Cardiac muscle cell (in vitro differentiated cells and primary cell): Measurements from ENCODE around the gene ZFPM1. TPM values are rescaled to one million over a fixed set of nuclear protein-coding genes. Genes with fewer than 3 reads are reported as not detected.

Source experiments
- DNase-seq, 2 donors: peaks; one replicate each; pipeline versions ENCODE4 v3.0.0 to v3.0.0-alpha.2; 2010 to 2017; ENCODE audit warnings: low read depth in 1 of 2, low spot score in 1 of 2
- H3K27ac ChIP-seq: fragments of 200-600 bp; sonication (generic); 2 replicates; pipeline ENCODE4 v1.5.1; 2016
- H3K27me3 ChIP-seq: fragments of 200-600 bp; sonication (generic); 2 replicates; pipeline ENCODE4 v1.6.0; 2016; ENCODE audit warnings: control low read depth
- H3K36me3 ChIP-seq: fragments of 200-600 bp; sonication (generic); 2 replicates; pipeline ENCODE4 v1.5.1; 2016; ENCODE audit warnings: control low read depth
- H3K4me1 ChIP-seq: fragments of 200-600 bp; sonication (generic); 2 replicates; pipeline ENCODE4 v1.8.1; 2017; ENCODE audit warnings: low read depth, mild to moderate bottlenecking, mixed run types
- H3K4me3 ChIP-seq: fragments of 200-600 bp; sonication (generic); 2 replicates; pipeline ENCODE4 v1.5.1; 2016; ENCODE audit warnings: mild to moderate bottlenecking
- H3K9me3 ChIP-seq: fragments of 200-600 bp; sonication (generic); 2 replicates; pipeline ENCODE4 v1.5.1; 2017; ENCODE audit warnings: low read depth, mild to moderate bottlenecking, control low read depth
- polyA plus RNA-seq: library from polyadenylated mRNA; unstranded; fragments of >200 nt; fragmentation: Nextera tagmentation; extraction: Ambion mirVana; gene quantifications from 2 replicates; pipeline ENCODE4 v1.2.1, GENCODE V29; 2016
- total RNA-seq: library from RNA; depleted of rRNA; stranded (reverse); fragments of >200 nt; gene quantifications from 2 replicates; pipeline ENCODE4 v1.2.3, GENCODE V29; 2016
- TF ChIP-seq, protein P1 (sequence below): IDR thresholded peaks from 2 replicates; pipeline ENCODE4 v1.5.1; 2012; ENCODE audit warnings: low read depth, mild to moderate bottlenecking, low read length

The ZFPM1 gene
- total and polyA plus RNA-seq, 2 experiments from 2014 or later: 7.6 to 9.4 TPM

DNA sequence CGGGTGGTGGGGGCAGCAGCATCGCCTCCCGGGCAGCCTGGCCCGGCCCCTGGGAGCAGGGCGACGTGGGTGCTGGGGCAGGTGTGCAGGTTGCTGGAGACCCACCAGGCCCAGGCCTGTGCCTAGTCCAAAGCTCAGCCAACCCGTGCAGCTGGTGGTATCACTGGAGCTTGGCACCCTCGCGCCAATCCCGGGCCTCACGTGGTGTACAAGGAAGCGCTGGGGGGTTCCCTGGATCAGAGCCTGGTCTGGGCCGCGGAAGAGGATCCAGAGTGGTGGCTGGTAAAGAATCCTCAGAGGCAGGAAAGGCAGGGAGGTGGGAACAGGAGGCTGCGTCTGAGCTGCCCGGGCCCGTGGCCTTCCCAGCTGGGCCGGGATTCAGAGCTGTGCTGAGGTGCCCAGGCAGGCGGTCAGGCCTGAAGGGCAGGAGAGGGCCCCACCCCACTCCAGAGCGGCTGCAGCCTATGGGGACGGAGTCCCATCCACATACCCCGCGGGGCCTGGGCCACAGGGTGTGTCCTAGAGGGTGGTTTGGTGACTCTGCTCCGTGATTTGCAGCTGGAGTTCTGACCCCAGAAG is 36.2 kb downstream of the ZFPM1 start:
- Histone ChIP-seq H3K27ac (no peak overlapping the region), H3K4me3 (no peak overlapping the region), H3K9me3 (no peaks in the 10 kb centered on the region), H3K27me3 (no peaks in the 10 kb centered on the region), H3K4me1 (no peaks in the 10 kb centered on the region), H3K36me3 (no peaks in the 10 kb centered on the region)
- DNase-seq: no peak
- TF ChIP-seq, protein P1, sequence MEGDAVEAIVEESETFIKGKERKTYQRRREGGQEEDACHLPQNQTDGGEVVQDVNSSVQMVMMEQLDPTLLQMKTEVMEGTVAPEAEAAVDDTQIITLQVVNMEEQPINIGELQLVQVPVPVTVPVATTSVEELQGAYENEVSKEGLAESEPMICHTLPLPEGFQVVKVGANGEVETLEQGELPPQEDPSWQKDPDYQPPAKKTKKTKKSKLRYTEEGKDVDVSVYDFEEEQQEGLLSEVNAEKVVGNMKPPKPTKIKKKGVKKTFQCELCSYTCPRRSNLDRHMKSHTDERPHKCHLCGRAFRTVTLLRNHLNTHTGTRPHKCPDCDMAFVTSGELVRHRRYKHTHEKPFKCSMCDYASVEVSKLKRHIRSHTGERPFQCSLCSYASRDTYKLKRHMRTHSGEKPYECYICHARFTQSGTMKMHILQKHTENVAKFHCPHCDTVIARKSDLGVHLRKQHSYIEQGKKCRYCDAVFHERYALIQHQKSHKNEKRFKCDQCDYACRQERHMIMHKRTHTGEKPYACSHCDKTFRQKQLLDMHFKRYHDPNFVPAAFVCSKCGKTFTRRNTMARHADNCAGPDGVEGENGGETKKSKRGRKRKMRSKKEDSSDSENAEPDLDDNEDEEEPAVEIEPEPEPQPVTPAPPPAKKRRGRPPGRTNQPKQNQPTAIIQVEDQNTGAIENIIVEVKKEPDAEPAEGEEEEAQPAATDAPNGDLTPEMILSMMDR: no peak

DNA sequence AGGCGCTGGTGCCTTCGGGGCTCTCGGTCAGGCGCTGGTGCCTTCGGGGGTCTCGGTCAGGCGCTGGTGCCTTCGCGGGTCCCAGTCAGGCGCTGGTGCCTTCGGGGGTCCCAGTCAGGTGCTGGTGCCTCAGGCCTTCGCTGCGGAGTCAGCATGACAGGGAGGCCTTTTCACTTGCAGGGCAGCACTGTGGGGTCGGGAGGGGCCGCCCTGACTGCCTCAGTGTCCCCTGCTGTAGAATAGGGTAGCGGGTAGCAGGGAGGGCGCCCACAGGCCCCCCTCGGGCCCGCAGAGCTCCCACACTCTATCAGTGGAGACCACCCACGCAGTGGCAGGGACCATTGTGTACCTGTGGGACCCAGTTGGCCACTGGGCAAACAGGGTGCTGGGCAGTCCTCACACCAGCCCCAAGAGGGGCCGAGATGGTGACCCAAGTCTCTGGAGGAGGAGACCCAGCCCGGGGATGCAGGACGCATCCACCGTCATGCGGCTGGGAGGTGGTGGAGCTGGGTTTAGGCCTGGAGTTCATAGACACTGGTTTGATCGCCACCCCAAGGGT is 38.0 kb downstream of the ZFPM1 start:
- peaks cover 3% of the 10 kb centered on the region for H3K4me1 ChIP-seq
- H3K36me3 ChIP-seq: no peaks in the 10 kb centered on the region
- no peaks in the 10 kb centered on the region for H3K9me3 ChIP-seq
- H3K4me3 ChIP-seq: no peak overlapping the region
- no peak for DNase-seq
- H3K27ac ChIP-seq: no peak overlapping the region
- no peaks in the 10 kb centered on the region for H3K27me3 ChIP-seq
- TF ChIP-seq, protein P1: no peak

DNA sequence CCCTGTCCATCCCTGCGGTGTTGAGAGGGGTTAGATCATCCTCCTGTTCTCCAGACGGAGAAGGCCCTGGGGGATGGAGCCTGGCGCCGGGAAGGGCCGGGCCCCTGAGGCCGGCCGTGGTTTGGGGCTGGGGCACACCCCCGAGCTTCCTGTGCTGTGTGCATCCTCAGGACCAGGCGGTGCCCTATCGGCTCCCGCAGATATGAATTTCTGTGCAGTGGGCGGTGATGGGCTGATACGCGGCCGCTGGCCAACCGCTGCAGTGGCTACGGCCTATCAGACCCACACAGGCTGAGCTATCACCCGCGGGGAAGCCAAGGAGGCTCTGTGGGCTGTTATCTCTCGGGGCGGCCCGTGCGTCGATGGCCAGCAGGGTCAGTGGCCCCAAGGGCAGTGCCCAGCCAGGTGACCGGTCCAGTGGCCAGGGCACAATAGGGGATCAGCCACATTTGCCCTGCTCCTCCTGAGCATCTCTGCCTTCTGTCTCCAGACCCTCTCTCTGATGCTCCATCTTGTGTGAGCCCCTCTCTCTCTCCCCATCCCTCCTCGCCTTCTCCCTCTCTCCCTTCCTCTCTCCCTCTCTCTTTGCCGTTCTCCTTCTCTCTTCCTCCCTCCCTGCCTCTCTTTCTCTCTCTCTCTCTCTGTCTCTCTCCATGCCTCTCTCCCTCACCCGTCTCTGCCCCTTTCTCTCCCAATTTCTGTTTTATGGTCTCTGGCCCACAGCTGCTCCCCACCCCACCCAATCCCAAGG is 38.7 kb downstream of the ZFPM1 start:
- H3K4me1 ChIP-seq: peaks cover 9% of the 10 kb centered on the region
- H3K9me3 ChIP-seq: no peaks in the 10 kb centered on the region
- no peaks in the 10 kb centered on the region for H3K27me3 ChIP-seq
- no peak for DNase-seq
- no peak overlapping the region for H3K4me3 ChIP-seq
- TF ChIP-seq, protein P1: no peak
- H3K36me3 ChIP-seq: no peaks in the 10 kb centered on the region
- no peak overlapping the region for H3K27ac ChIP-seq

DNA sequence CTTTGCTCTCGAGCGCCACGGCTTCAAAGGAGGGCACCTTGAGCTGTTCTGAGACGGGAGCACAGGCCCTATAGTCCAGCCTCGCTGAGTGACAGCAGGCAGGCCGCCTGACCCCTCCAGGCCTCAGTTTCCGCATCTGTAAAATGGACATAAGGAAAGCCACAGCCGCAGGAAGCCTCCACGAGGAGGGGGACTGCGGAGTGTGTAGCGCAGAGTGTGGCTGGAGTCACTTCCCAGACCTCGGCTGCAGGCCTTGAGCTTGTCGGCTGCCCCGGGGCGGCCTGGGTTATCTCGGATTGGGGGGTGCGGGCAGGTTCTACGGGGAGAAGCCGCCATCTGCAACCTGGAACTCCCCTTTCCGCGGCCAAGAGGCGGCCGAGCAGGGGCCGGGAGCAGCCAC is 40.8 kb downstream of the ZFPM1 start:
- no peaks in the 10 kb centered on the region for H3K9me3 ChIP-seq
- H3K4me3 ChIP-seq: no peak overlapping the region
- no peaks in the 10 kb centered on the region for H3K36me3 ChIP-seq
- no peaks in the 10 kb centered on the region for H3K27me3 ChIP-seq
- H3K27ac ChIP-seq: peak overlapping the region; percentile 90
- TF ChIP-seq, protein P1: no peak
- no peak for DNase-seq
- H3K4me1 ChIP-seq: peaks cover 30% of the 10 kb centered on the region

DNA sequence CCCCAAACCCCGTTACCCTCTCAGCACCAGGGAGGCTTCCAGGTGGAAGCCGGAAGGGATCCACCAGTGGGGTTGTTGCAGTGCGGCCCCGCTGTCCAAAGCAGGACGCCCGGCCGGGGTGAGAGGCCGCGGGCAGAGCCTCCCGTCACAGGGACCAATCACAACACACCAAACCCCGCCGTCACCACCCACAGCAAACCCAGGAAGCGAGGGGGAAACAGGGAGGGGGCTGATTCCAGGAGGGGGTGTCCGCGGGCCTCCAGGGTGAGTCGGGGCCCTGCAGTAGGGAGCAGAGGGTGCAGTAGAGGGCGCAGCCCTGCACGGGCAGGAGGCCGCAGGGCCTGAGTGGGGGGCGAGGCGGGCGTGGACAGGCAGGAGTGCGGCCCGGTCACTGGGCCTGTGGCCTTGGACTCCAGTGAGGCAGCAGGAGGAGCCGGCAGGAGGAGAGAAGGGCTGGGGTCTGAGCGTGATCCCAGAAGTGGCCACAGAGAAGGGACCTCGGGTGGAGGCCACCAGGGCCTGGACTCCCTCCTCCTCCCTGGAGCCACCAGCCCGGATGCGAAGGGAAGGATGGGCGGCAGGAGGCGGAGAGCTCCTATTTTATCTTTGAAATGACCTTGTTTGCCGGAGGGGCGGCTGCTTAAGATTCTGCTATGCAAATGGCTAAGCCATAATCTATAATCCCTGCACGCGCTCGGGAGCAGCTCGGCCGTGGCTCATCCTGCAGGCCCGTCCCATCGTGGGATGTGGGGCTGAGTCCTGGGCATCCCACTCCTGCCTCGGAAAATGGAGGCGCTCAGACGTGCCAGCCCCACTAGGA is 41.5 kb downstream of the ZFPM1 start:
- TF ChIP-seq, protein P1: no peak
- no peaks in the 10 kb centered on the region for H3K9me3 ChIP-seq
- peaks cover 36% of the 10 kb centered on the region for H3K4me1 ChIP-seq
- DNase-seq: no peak
- no peaks in the 10 kb centered on the region for H3K27me3 ChIP-seq
- peak overlapping the region; percentile 90 for H3K27ac ChIP-seq
- H3K36me3 ChIP-seq: no peaks in the 10 kb centered on the region
- H3K4me3 ChIP-seq: no peak overlapping the region
